Measurements from ENCODE around the gene ELP1. TPM values are rescaled to one million over a fixed set of nuclear protein-coding genes. Genes with fewer than 3 reads are reported as not detected.
"Not testable (repeated sequence)": the region's sequence is repeated elsewhere in the genome, so short reads cannot be mapped to it uniquely, and the experiment has no call there.

The ELP1 gene
- total RNA-seq, 1 donor from 2014 or later = 24.7 TPM

GRCh38 chr9:108934323-108934893 lies 484 bp upstream of the ELP1 start, which contains the start of gene ABITRAM:
Gene ABITRAM, plus strand, starts transcription at chr9:108934400. Its CDS starts 87 bp downstream, at chr9:108934487.
- Histone ChIP-seq H3K4me3 (ENCODE audit: low read depth, low read length) (peak within 1 kb of the TSS; percentile 100), H3K27me3 (ENCODE audit: control insufficient read depth, insufficient read depth, low read length) (no peaks in the 10 kb centered on the region), H3K36me3 (ENCODE audit: control insufficient read depth, insufficient read depth, low read length) (no peaks in the 10 kb centered on the region)
- no peak for TF ChIP-seq CTCF (IDR thresholded peaks at IDR 0.05; ENCODE audit: insufficient read depth, low read length, poor library complexity, severe bottlenecking)
- DNase-seq (ENCODE audit: low read depth) = peak; percentile 38

GRCh38 chr9:108933231-108933717 lies 650 bp downstream of the ELP1 start:
- peak; percentile 5 for DNase-seq (ENCODE audit: low read depth)
- TF ChIP-seq CTCF (IDR thresholded peaks at IDR 0.05; ENCODE audit: insufficient read depth, low read length, poor library complexity, severe bottlenecking) = no peak
- H3K4me3 ChIP-seq (ENCODE audit: low read depth, low read length) = peak overlapping the region; percentile 100

GRCh38 chr9:108928386-108928785 lies 5.5 kb downstream of the ELP1 start:
- Histone ChIP-seq H3K36me3 (ENCODE audit: control insufficient read depth, insufficient read depth, low read length) (peaks cover 2% of the 10 kb centered on the region), H3K4me3 (ENCODE audit: low read depth, low read length) (no peak overlapping the region), H3K27me3 (ENCODE audit: control insufficient read depth, insufficient read depth, low read length) (no peaks in the 10 kb centered on the region)
- no peak for TF ChIP-seq CTCF (IDR thresholded peaks at IDR 0.05; ENCODE audit: insufficient read depth, low read length, poor library complexity, severe bottlenecking)
- no peak for DNase-seq (ENCODE audit: low read depth)

More at GRCh38 chr9:108933231-108933717, 650 bp downstream of the ELP1 start:
- H3K36me3 ChIP-seq (ENCODE audit: control insufficient read depth, insufficient read depth, low read length) = no peaks in the 10 kb centered on the region
- H3K27me3 ChIP-seq (ENCODE audit: control insufficient read depth, insufficient read depth, low read length) = no peaks in the 10 kb centered on the region

- H3K27me3 ChIP-seq (ENCODE audit: control insufficient read depth, insufficient read depth, low read length) = no peaks in the 10 kb centered on the region
- H3K4me3 ChIP-seq (ENCODE audit: low read depth, low read length) = no peak overlapping the region
- TF ChIP-seq CTCF (IDR thresholded peaks at IDR 0.05; ENCODE audit: insufficient read depth, low read length, poor library complexity, severe bottlenecking) = no peak
- DNase-seq (ENCODE audit: low read depth) = no peak
- H3K36me3 ChIP-seq (ENCODE audit: control insufficient read depth, insufficient read depth, low read length) = peaks cover 3% of the 10 kb centered on the region
Observed at GRCh38 chr9:108924466-108924865, 9.5 kb downstream of the ELP1 start.

- no peak for TF ChIP-seq CTCF (IDR thresholded peaks at IDR 0.05; ENCODE audit: insufficient read depth, low read length, poor library complexity, severe bottlenecking)
- Histone ChIP-seq H3K36me3 (ENCODE audit: control insufficient read depth, insufficient read depth, low read length) (peaks cover 3% of the 10 kb centered on the region), H3K4me3 (ENCODE audit: low read depth, low read length) (no peak overlapping the region), H3K27me3 (ENCODE audit: control insufficient read depth, insufficient read depth, low read length) (no peaks in the 10 kb centered on the region)
- no peak for DNase-seq (ENCODE audit: low read depth)
Observed at GRCh38 chr9:108921200-108921599, 12.7 kb downstream of the ELP1 start.

GRCh38 chr9:108920401-108920800 lies 13.5 kb downstream of the ELP1 start:
- H3K27me3 ChIP-seq (ENCODE audit: control insufficient read depth, insufficient read depth, low read length); H3K4me3 ChIP-seq (ENCODE audit: low read depth, low read length); H3K36me3 ChIP-seq (ENCODE audit: control insufficient read depth, insufficient read depth, low read length); DNase-seq (ENCODE audit: low read depth): not testable (repeated sequence)
